Smooth muscle cell (in vitro differentiated cells): ENCODE data around the gene OR10C1. TPM values are rescaled to one million over a fixed set of nuclear protein-coding genes. Genes with fewer than 3 reads are reported as not detected.
A peak's percentile ranks its signal among the peaks of the same experiment; 100 is the strongest.
"Not testable (repeated sequence)": the region's sequence is repeated elsewhere in the genome, so short reads cannot be mapped to it uniquely, and the experiment has no call there.

ENCODE experiments used
- DNase-seq: peaks from one replicate; lab custom pipeline; 2025; ENCODE audit not compliant: unreplicated experiment; lab: John Stamatoyannopoulos, UW
- H2AFZ ChIP-seq: fragments of 200-600 bp; sonication (generic); 2 replicates; pipeline ENCODE4 v1.6.0; 2016; ENCODE audit warnings: antibody characterized with exemption, low read depth, mild to moderate bottlenecking
- H3F3A ChIP-seq: fragments of 200-600 bp; sonication (generic); 2 replicates; pipeline ENCODE4 v1.6.0; 2017; ENCODE audit warnings: antibody characterized with exemption, low read depth
- H3K27ac ChIP-seq: fragments of 200-600 bp; sonication (generic); 2 replicates; pipeline ENCODE4 v1.5.1; 2016; ENCODE audit warnings: low read depth, mild to moderate bottlenecking
- H3K27me3 ChIP-seq: fragments of 200-600 bp; sonication (generic); 2 replicates; pipeline ENCODE4 v1.6.1; 2016; ENCODE audit warnings: low read depth, mild to moderate bottlenecking
- H3K36me3 ChIP-seq: fragments of 200-600 bp; sonication (generic); 2 replicates; pipeline ENCODE4 v1.5.1; 2016; ENCODE audit warnings: low read depth
- H3K4me1 ChIP-seq: fragments of 200-600 bp; sonication (generic); 2 replicates; pipeline ENCODE4 v1.5.1; 2016; ENCODE audit warnings: low read depth
- H3K4me2 ChIP-seq: fragments of 200-600 bp; sonication (generic); 2 replicates; pipeline ENCODE4 v1.6.0; 2016; ENCODE audit warnings: mild to moderate bottlenecking
- H3K4me3 ChIP-seq: fragments of 200-600 bp; sonication (generic); 2 replicates; pipeline ENCODE4 v1.5.1; 2016; ENCODE audit warnings: mild to moderate bottlenecking
- H3K79me2 ChIP-seq: fragments of 200-600 bp; sonication (generic); 2 replicates; pipeline ENCODE4 v1.6.0; 2016; ENCODE audit warnings: low read depth, mild to moderate bottlenecking
- H3K9ac ChIP-seq: fragments of 200-600 bp; sonication (generic); 2 replicates; pipeline ENCODE4 v1.6.0; 2016; ENCODE audit warnings: low read depth
- H3K9me3 ChIP-seq: fragments of 200-600 bp; sonication (generic); replicated peaks from 2 replicates; pipeline ENCODE4 v1.5.1; 2016; ENCODE audit warnings: low read depth
- H4K20me1 ChIP-seq: fragments of 200-600 bp; sonication (generic); 2 replicates; pipeline ENCODE4 v1.6.0; 2016; ENCODE audit warnings: low read depth
- WGBS: methylation state at CpG from one replicate; pipeline ENCODE4 v1.1.7; 2016; ENCODE audit warnings: low lambda C conversion rate; 5-methylcytosine and 5-hydroxymethylcytosine counted together
- polyA plus RNA-seq: library from polyadenylated mRNA; unstranded; fragments of >200 nt; fragmentation: Nextera tagmentation; extraction: Ambion mirVana; gene quantifications from 2 replicates; pipeline ENCODE4 v1.2.1, GENCODE V29; 2016
- total RNA-seq: library from RNA; depleted of rRNA; stranded (reverse); fragments of >200 nt; gene quantifications from 2 replicates; pipeline ENCODE4 v1.2.3, GENCODE V29; 2014
- TF ChIP-seq, protein P1 (sequence below): fragments of 200-600 bp; sonication (generic); IDR thresholded peaks from 2 replicates; pipeline ENCODE4 v1.5.1; 2017; ENCODE audit warnings: borderline replicate concordance, mild to moderate bottlenecking, antibody characterized with exemption; ENCODE audit not compliant: insufficient read depth, poor library complexity, severe bottlenecking

Gene OR10C1
- total and polyA plus RNA-seq, 2 experiments from 2014 or later = not detected

DNA sequence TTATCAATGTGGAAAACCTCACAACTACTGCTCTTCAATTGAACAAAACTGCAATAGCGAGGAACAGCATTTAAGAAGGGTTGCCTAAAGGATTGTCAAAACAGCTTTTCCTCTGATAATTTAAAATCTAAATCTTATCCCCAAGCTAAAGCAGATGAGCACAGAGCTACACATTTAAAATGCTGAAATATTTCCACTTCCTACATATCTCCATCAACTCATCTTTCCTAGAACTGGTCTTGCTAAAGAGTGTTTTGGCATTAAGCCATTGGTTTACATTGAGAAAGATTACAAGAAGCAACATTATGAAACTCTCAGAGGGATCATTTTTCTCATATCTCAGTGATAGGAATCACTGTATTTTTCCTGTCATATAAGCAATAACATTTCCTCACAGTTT, 3.6 kb downstream of the OR10C1 start:
- no peaks in the 10 kb centered on the region for H4K20me1 ChIP-seq
- no peak overlapping the region for H3K27ac ChIP-seq
- 96% methylated on average over 1 of the region's 1 CpG for WGBS
- no peaks in the 10 kb centered on the region for H3K27me3 ChIP-seq
- no peak for DNase-seq
- no peak overlapping the region for H3K4me2 ChIP-seq
- no peaks in the 10 kb centered on the region for H3F3A ChIP-seq
- H3K79me2 ChIP-seq = no peaks in the 10 kb centered on the region
- H3K36me3 ChIP-seq = no peaks in the 10 kb centered on the region
- H3K9ac ChIP-seq = no peak overlapping the region
- no peak overlapping the region for H2AFZ ChIP-seq
- no peak overlapping the region for H3K4me3 ChIP-seq
- TF ChIP-seq, protein P1, sequence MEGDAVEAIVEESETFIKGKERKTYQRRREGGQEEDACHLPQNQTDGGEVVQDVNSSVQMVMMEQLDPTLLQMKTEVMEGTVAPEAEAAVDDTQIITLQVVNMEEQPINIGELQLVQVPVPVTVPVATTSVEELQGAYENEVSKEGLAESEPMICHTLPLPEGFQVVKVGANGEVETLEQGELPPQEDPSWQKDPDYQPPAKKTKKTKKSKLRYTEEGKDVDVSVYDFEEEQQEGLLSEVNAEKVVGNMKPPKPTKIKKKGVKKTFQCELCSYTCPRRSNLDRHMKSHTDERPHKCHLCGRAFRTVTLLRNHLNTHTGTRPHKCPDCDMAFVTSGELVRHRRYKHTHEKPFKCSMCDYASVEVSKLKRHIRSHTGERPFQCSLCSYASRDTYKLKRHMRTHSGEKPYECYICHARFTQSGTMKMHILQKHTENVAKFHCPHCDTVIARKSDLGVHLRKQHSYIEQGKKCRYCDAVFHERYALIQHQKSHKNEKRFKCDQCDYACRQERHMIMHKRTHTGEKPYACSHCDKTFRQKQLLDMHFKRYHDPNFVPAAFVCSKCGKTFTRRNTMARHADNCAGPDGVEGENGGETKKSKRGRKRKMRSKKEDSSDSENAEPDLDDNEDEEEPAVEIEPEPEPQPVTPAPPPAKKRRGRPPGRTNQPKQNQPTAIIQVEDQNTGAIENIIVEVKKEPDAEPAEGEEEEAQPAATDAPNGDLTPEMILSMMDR = no peak
- H3K4me1 ChIP-seq = peaks cover 4% of the 10 kb centered on the region
- H3K9me3 ChIP-seq = no peaks in the 10 kb centered on the region

DNA sequence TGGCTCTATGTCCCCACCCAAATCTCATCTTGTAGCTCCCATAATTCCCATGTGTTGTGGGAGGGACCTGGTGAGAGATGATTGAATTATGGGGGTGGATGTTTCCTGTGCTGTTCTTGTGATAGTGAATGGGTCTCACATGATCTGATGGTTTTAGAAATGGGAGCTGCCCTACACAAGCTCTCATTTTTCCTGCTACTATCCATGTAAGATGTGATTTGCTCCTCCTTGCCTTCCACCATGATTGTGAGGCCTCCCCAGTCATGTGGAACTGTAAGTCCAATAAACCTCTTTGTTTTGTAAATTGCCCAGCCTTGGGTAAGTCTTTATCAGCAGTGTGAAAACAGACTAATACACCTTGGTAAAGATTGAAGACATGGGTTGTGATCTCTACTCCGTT, 4.9 kb downstream of the OR10C1 start:
- not testable (repeated sequence) for H3K79me2 ChIP-seq, H3K27ac ChIP-seq, H4K20me1 ChIP-seq, H2AFZ ChIP-seq, H3K36me3 ChIP-seq, H3K4me3 ChIP-seq, DNase-seq, H3F3A ChIP-seq, H3K9ac ChIP-seq, H3K4me2 ChIP-seq, H3K27me3 ChIP-seq, H3K4me1 ChIP-seq, H3K9me3 ChIP-seq
- WGBS = 85% methylated on average over 1 of the region's 1 CpG

DNA sequence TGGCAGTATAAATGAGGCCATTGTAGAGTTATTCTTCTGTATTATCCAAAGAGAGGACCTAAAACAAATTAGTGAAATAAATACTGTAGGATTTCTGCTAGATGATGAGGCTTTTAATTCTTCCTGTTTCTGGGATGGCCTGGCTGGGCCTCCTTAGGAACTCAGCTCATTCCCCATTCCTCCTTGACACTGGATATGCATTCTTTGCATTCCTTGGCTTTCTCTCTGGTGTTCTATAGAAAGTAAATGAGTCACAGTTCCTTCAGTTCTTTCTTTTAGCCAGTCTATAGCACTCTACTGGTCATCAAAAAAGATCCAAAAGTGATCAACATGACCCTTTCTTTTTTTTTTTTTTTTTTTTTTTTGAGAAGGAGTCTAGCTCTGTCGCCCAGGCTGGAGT, 8.6 kb downstream of the OR10C1 start:
- Histone ChIP-seq H4K20me1 (no peaks in the 10 kb centered on the region), H3K27ac (no peak overlapping the region), H2AFZ (no peak overlapping the region), H3K9me3 (no peaks in the 10 kb centered on the region), H3K79me2 (no peaks in the 10 kb centered on the region), H3K27me3 (no peaks in the 10 kb centered on the region), H3K4me1 (peaks cover 4% of the 10 kb centered on the region), H3K4me3 (no peak overlapping the region), H3K36me3 (no peaks in the 10 kb centered on the region), H3K4me2 (no peak overlapping the region), H3K9ac (no peak overlapping the region), H3F3A (peaks cover 4% of the 10 kb centered on the region)
- no peak for DNase-seq
- TF ChIP-seq, protein P1 = no peak
- WGBS = no CpG with 5 or more reads among the region's 1 CpG

DNA sequence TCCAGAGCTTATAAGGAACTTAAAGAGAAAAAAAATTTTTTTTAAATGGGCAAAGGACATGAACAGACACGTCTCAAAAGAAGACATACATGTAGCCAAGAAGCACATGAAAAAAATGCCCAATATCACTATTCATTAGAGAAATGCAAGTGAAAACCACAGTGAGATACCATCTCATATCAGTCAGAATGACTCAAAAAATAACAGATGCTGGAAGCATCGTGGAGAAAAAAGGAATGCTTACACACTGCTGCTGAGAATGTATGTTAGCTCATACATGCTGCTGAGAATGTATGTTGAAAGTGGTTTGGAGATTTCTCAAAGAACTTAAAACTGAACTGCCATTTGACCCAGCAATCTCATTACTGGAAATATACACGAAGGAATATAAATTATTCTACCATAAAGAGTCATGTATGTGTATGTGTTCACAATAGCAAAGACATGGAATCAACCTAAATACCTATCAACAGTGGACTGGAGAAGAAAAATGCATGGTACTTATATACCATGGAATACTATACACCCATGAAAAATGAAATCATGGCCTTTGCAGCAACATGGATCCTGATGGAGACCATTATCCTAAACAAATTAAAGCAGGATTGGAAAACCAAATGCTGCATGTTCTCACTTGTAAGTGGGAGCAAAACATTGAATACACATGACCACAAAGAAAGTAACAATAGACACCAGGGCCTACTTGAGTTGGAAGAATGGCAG, 12.5 kb downstream of the OR10C1 start:
- peaks cover 4% of the 10 kb centered on the region for H3K4me1 ChIP-seq
- H3K9ac ChIP-seq = no peak overlapping the region
- TF ChIP-seq, protein P1 = no peak
- no peak overlapping the region for H2AFZ ChIP-seq
- DNase-seq = no peak
- no peaks in the 10 kb centered on the region for H3K27me3 ChIP-seq
- H3K36me3 ChIP-seq = no peaks in the 10 kb centered on the region
- H3K79me2 ChIP-seq = no peaks in the 10 kb centered on the region
- WGBS = 52% methylated on average over 3 of the region's 3 CpGs
- no peak overlapping the region for H3K4me3 ChIP-seq
- no peaks in the 10 kb centered on the region for H3K9me3 ChIP-seq
- H4K20me1 ChIP-seq = no peaks in the 10 kb centered on the region
- no peak overlapping the region for H3K4me2 ChIP-seq
- peak overlapping the region; percentile 48 for H3K27ac ChIP-seq
- peaks cover 4% of the 10 kb centered on the region for H3F3A ChIP-seq
